ENCODE results near the gene MKX.

DNA sequence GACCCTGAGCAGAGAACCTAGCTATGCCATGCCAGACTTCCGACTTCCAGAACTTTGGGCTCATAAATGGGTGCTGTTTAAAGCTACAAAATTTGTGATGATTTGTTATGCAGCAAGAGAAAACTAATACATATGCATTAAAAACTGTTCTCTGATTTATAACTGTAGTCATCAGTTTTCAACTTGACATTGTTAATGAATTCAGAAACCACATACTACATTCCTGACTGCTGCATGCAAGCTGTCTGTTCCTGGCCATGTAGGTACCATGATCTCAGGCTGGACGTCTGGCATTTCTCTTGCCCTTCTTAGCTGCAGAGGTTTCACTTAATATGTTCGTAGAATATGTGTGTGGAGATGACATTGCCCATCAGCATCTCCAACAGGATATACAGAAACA lies 28.4 kb downstream of the MKX start:
- TF ChIP-seq, protein P1, sequence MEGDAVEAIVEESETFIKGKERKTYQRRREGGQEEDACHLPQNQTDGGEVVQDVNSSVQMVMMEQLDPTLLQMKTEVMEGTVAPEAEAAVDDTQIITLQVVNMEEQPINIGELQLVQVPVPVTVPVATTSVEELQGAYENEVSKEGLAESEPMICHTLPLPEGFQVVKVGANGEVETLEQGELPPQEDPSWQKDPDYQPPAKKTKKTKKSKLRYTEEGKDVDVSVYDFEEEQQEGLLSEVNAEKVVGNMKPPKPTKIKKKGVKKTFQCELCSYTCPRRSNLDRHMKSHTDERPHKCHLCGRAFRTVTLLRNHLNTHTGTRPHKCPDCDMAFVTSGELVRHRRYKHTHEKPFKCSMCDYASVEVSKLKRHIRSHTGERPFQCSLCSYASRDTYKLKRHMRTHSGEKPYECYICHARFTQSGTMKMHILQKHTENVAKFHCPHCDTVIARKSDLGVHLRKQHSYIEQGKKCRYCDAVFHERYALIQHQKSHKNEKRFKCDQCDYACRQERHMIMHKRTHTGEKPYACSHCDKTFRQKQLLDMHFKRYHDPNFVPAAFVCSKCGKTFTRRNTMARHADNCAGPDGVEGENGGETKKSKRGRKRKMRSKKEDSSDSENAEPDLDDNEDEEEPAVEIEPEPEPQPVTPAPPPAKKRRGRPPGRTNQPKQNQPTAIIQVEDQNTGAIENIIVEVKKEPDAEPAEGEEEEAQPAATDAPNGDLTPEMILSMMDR (IDR thresholded peaks at IDR 0.05): no peak
- TF ChIP-seq POLR2A (IDR thresholded peaks at IDR 0.05): no peak

All from right lobe of liver (tissue), 4 donors.